Measurements from ENCODE around the gene AP3B1. TPM values are rescaled to one million over a fixed set of nuclear protein-coding genes. Genes with fewer than 3 reads are reported as not detected.

The AP3B1 gene
- total and polyA plus RNA-seq, 2 experiments from 2014 or later, result 32.1 to 46.3 TPM

GRCh38 chr5:77987988-77988387 lies 306.5 kb downstream of the AP3B1 start (continued):
- TF ChIP-seq ZNF462 (CRISPR knock-in tag; IDR thresholded peaks at IDR 0.05) (no peak), EZH2 (IDR thresholded peaks at IDR 0.05; ENCODE audit: low read depth, unreplicated experiment) (no peak), ZNF331 (CRISPR knock-in tag; IDR thresholded peaks at IDR 0.05; ENCODE audit: low read depth) (no peak), NANOG (IDR thresholded peaks at IDR 0.05; ENCODE audit: borderline replicate concordance) (no peak), EZH2phosphoT487 (IDR thresholded peaks at IDR 0.05; ENCODE audit: unreplicated experiment) (no peak), ZNF114 (CRISPR knock-in tag; IDR thresholded peaks at IDR 0.05) (no peak)

- no peak for DNase-seq (ENCODE audit: low spot score)
- H3K27ac Mint-ChIP-seq, result no peak overlapping the region
- no peak for TF ChIP-seq STAT1 (IDR thresholded peaks at IDR 0.05; ENCODE audit: unreplicated experiment)
- TF ChIP-seq NANOG (IDR thresholded peaks at IDR 0.05; ENCODE audit: borderline replicate concordance), result no peak
- no peak for TF ChIP-seq ETS1 (IDR thresholded peaks at IDR 0.05)
- TF ChIP-seq REST (IDR thresholded peaks at IDR 0.05; ENCODE audit: unreplicated experiment), result no peak
- TF ChIP-seq JUNB (IDR thresholded peaks at IDR 0.05; ENCODE audit: unreplicated experiment), result no peak
- no peak for TF ChIP-seq EZH2phosphoT487 (IDR thresholded peaks at IDR 0.05; ENCODE audit: unreplicated experiment)
- no peak for TF ChIP-seq ZNF114 (CRISPR knock-in tag; IDR thresholded peaks at IDR 0.05)
- TF ChIP-seq ZNF331 (CRISPR knock-in tag; IDR thresholded peaks at IDR 0.05; ENCODE audit: low read depth), result no peak
- TF ChIP-seq POLR2AphosphoS5 (IDR thresholded peaks at IDR 0.05; ENCODE audit: low read depth), result no peak
- TF ChIP-seq CREB1 (CRISPR knock-in tag; IDR thresholded peaks at IDR 0.05; ENCODE audit: low read depth), result no peak
- no peak for TF ChIP-seq EZH2 (IDR thresholded peaks at IDR 0.05; ENCODE audit: low read depth, unreplicated experiment)
These were observed 307.2 kb downstream of the AP3B1 start for GRCh38 chr5:77987331-77987730.

More at GRCh38 chr5:77987331-77987730, 307.2 kb downstream of the AP3B1 start:
- Histone ChIP-seq H3F3A (replicated peaks; ENCODE audit: low read depth) (no peaks in the 10 kb centered on the region), H3K4me2 (no peak overlapping the region; the same call in 1 of the 2 replicates), H3K79me2 (replicated peaks; ENCODE audit: insufficient read depth) (no peaks in the 10 kb centered on the region), H3K36me3 (ENCODE audit: insufficient read depth) (no peaks in the 10 kb centered on the region), H4K20me1 (replicated peaks; ENCODE audit: insufficient read depth) (peaks cover 5% of the 10 kb centered on the region), H3K27me3 (ENCODE audit: insufficient read depth) (peaks cover 13% of the 10 kb centered on the region), H3K4me3 (no peak overlapping the region), H3K4me1 (ENCODE audit: insufficient read depth) (peaks cover 44% of the 10 kb centered on the region), H3K27ac (ENCODE audit: low read depth) (no peak overlapping the region), H3K9me2 (ENCODE audit: insufficient read depth) (no peaks in the 10 kb centered on the region), H2AFZ (no peak overlapping the region)
- no peaks in the 10 kb centered on the region for H3K36me3 Mint-ChIP-seq (ENCODE audit: low read depth)
- no peak overlapping the region for H3K4me3 Mint-ChIP-seq
- peak; percentile 16; the same call in 2 of the 3 replicates for ATAC-seq
- H3K9me3 Mint-ChIP-seq, result no peaks in the 10 kb centered on the region
- H3K4me1 Mint-ChIP-seq, result peaks cover 63% of the 10 kb centered on the region
- peaks cover 31% of the 10 kb centered on the region for H3K27me3 Mint-ChIP-seq (ENCODE audit: insufficient read depth, low read depth, poor library complexity)

Data from GM23338 (cell line).